HG02852 (cell line): Measurements from ENCODE around the gene CCDC32.

ENCODE experiments used
- ATAC-seq: cut with Tn5 transposase; IDR thresholded peaks from one replicate; pipeline ENCODE4 v1.9.1; 2021; ENCODE audit warnings: mild to moderate bottlenecking, moderate library complexity; ENCODE audit not compliant: unreplicated experiment

Gene CCDC32

DNA sequence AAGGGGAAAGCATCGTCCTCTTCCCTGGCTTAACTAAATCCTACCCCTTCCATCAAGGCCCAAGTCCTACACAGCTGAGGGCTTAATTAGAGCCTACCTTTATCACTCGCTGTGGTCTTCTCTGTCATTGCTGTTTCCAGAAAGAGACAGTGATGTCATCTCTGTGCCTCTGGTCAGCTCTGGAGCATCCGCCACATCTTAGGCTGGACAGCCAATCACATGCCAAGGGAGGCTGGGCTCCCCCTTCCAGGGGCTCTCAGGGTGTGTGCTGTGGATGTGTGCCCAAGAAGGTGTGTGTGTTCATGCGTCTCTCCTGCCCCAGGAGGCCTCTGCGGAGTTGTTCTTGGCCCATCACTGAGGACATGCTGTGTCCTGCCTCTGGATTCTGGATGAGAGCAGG is 51.2 kb downstream of the CCDC32 start:
- no peak for ATAC-seq

DNA sequence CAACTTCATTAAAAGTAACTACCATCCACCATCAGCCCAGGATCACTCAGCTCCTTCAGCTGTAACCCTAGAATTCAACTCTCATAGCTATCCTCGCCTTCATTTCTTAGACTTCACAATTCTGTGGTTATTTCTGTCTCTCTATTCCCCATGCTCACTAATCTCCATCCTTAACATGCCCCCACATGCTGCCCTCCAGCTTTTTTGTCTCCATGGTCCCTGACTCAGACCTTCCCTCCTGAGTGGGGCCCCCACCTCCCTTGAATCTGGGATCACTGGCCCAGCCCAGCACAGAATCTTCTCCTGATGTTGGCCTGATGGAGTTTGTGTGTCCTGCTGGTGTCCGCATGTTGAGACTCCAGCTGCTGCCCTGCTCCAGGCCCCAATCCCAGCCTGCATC is 52.4 kb downstream of the CCDC32 start:
- ATAC-seq, result no peak

DNA sequence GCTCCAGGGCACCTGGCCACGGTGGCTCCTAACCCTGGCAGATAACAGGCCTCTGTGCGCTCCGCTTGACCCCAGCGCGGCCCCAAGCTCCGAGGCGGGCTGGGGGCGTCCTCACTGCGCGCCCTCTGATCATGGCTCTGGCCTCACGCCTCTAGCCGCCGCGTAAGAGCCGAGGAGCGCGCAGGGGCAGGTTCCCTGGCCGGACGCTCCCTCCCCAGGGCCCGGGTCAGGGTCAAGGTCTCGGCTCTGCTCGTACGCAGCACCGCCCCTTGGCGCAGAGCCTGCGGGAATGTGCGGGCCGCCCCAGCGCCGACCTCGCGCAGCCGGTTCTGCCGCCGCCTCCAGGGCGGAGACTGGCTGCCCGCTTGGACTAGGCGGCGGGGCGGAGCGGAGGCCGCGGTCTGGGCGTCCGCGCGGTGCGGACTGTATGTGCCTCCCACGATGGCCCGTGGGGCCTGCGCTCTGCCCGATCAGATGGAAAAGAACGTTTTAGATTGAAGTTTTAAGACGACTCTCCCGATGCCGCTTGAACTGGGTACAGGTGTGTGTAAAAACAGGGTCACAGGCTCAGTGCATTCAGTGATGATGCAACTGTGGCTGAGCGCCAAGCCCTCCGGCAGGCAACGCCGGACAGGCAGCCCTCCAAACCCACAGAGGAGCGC is 53.2 kb downstream of the CCDC32 start:
- no peak for ATAC-seq

DNA sequence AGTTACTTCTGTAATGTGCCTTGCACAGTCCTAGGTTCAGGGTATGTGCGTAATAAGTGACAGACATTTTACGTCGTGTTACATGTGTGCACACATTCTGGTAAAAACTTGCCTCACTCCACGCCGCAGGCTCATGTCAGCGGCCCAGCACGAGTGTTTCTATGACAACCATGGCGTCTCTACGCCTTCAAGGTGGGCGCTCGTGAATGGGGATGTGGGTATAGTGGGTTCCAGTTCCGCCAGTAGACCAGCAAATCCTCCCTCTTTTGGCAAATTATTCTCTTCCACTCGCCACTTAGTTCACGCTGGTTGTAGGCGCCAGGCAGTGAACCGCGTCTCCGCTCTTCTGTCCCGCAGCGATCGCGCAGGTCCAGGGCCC is 53.8 kb downstream of the CCDC32 start:
- no peak for ATAC-seq

DNA sequence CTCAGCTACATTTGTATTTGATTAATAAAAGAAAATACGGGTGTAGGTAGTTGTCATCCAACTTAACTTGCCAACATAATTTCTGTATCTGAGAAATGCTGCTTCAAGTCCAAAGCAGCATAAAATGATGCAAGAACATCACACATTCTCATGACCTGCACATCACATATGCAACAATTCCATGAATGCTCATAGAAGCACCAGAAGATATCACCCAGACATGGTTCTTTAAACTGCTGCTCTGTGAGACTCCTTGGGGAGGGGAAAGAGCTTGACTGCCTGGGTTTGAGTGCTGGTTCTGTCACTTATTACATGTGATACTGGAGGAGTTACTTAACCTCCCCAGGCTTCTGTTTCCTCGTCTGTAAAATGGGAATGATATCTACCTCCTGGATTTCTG is 54.6 kb downstream of the CCDC32 start:
- no peak for ATAC-seq

DNA sequence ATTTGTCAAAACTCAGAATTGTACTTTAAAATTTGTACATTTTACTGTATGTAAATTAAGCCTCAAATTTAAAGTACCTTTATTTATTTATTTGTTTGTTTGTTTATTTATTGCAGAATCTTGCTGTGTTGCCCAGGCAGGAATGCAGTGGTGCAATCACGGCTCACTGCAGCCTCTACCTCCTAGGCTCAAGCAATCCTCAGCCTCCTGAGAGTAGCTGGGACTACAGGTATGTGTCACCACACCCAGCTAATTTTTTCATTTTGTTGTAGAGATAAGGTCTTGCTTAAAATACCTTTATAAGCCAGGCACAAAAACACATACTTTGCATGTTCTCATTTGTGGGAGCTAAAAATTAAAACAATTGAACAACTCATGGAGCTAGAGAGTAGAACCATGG is 56.6 kb downstream of the CCDC32 start:
- ATAC-seq, result no peak

DNA sequence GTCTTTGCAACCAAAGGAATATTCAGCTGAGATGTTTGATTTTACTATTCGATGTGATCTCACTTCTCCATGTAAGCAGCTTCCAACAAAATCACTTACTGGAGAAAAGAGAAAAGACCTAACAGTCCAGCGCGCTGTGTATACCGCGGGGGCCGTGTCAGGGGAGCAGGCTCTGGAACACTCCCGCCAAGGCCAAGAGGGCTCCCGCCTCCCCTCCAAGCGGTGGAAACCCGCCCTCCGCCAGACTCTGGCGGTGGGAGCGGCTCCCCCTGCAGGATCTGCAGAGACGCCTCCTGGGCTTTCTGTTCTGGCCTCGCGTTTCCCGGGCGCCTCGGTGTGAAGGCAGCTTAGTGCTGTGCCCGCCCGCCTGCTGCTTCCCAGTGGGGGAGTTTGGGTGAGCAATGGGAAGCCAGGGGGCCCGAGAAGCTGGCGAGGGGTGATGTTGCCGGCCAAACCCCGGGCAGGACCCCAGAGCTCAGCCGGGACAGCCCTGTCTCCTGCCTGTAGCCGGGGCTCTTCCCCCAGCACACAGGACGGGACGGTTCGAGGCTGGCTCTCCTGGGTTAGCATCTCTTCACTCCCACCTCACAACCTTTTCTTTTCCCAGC is 57.8 kb downstream of the CCDC32 start:
- ATAC-seq, result no peak
